OCI-LY3 (cell line): ENCODE measurements around the gene MAPT.

Source experiments
- H2AFZ ChIP-seq: fragments of 200-600, 300-600 bp; shearing (Covaris generic); 2 replicates; pipeline ENCODE4 v1.6.0; 2014; ENCODE audit warnings: antibody characterized with exemption, low read depth, low read length
- H3K27ac ChIP-seq: fragments of 200-600, 300-600 bp; sonication (generic); 2 replicates; pipeline ENCODE4 v1.5.1; 2014; ENCODE audit warnings: mild to moderate bottlenecking, low read length, moderate library complexity, mixed read lengths
- H3K27me3 ChIP-seq: fragments of 200-600, 300-600 bp; sonication (generic); 2 replicates; pipeline ENCODE4 v1.6.1; 2014; ENCODE audit warnings: low read depth, low read length, mixed read lengths
- H3K36me3 ChIP-seq: fragments of 200-600, 300-600 bp; sonication (generic); replicated peaks from 2 replicates; pipeline ENCODE3; 2014; ENCODE audit warnings: low read depth, low read length, mixed read lengths
- H3K4me1 ChIP-seq: fragments of 300-600, 200-600 bp; sonication (generic); 2 replicates; pipeline ENCODE4 v1.6.1; 2014; ENCODE audit warnings: low read length, mixed read lengths
- H3K4me2 ChIP-seq: fragments of 200-600, 300-600 bp; sonication (generic); 2 replicates; pipeline ENCODE4 v1.6.1; 2014; ENCODE audit warnings: low read length, mixed read lengths
- H3K4me3 ChIP-seq: fragments of 300-600, 200-600 bp; sonication (generic); 2 replicates; pipeline ENCODE4 v1.5.1; 2014; ENCODE audit warnings: antibody characterized with exemption, mild to moderate bottlenecking, low read length, moderate library complexity
- H3K79me2 ChIP-seq: fragments of 300-600, 200-600 bp; shearing (Covaris generic); 2 replicates; pipeline ENCODE4 v1.6.1; 2014; ENCODE audit warnings: mild to moderate bottlenecking, low read length, mixed read lengths
- H3K9ac ChIP-seq: fragments of 300-600, 200-600 bp; shearing (Covaris generic); 2 replicates; pipeline ENCODE4 v1.6.0; 2014; ENCODE audit warnings: mild to moderate bottlenecking, low read length, moderate library complexity
- H3K9me3 ChIP-seq: fragments of 200-600, 300-600 bp; shearing (Covaris generic); 2 replicates; pipeline ENCODE4 v1.6.1; 2014; ENCODE audit warnings: low read length, mixed read lengths; ENCODE audit not compliant: insufficient read depth
- H4K20me1 ChIP-seq: fragments of 200-600, 300-600 bp; sonication (generic); 2 replicates; pipeline ENCODE4 v1.6.1; 2016; ENCODE audit warnings: low read length, mixed read lengths; ENCODE audit not compliant: insufficient read depth
- EZH2phosphoT487 ChIP-seq: fragments of 200-600 bp; shearing (Covaris generic); IDR thresholded peaks from 2 replicates; pipeline ENCODE4 v1.6.1; 2018; ENCODE audit warnings: antibody characterized with exemption, mixed run types, low read depth
- TF ChIP-seq, protein P1 (sequence below): fragments of 200-600, 300-600 bp; sonication (generic); IDR thresholded peaks from 2 replicates; pipeline ENCODE4 v1.5.1; 2014; ENCODE audit warnings: antibody characterized with exemption, low read length, low read depth

MAPT gene

GRCh38 chr17:46024590-46024989 is 130.2 kb downstream of the MAPT start:
- no peaks in the 10 kb centered on the region for H3K27me3 ChIP-seq
- peaks cover 5% of the 10 kb centered on the region; the same call in 1 of the 2 replicates for H4K20me1 ChIP-seq
- H3K4me3 ChIP-seq, result no peak overlapping the region
- peaks cover 6% of the 10 kb centered on the region for H3K36me3 ChIP-seq
- no peak overlapping the region for H2AFZ ChIP-seq
- H3K9me3 ChIP-seq, result no peaks in the 10 kb centered on the region
- H3K4me1 ChIP-seq, result peaks cover 4% of the 10 kb centered on the region; the same call in 1 of the 2 replicates
- no peak overlapping the region for H3K9ac ChIP-seq
- H3K79me2 ChIP-seq, result no peaks in the 10 kb centered on the region
- no peak for TF ChIP-seq EZH2phosphoT487
- TF ChIP-seq, protein P1, sequence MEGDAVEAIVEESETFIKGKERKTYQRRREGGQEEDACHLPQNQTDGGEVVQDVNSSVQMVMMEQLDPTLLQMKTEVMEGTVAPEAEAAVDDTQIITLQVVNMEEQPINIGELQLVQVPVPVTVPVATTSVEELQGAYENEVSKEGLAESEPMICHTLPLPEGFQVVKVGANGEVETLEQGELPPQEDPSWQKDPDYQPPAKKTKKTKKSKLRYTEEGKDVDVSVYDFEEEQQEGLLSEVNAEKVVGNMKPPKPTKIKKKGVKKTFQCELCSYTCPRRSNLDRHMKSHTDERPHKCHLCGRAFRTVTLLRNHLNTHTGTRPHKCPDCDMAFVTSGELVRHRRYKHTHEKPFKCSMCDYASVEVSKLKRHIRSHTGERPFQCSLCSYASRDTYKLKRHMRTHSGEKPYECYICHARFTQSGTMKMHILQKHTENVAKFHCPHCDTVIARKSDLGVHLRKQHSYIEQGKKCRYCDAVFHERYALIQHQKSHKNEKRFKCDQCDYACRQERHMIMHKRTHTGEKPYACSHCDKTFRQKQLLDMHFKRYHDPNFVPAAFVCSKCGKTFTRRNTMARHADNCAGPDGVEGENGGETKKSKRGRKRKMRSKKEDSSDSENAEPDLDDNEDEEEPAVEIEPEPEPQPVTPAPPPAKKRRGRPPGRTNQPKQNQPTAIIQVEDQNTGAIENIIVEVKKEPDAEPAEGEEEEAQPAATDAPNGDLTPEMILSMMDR, result no peak
- H3K27ac ChIP-seq, result no peak overlapping the region
- no peak overlapping the region for H3K4me2 ChIP-seq

DNA sequence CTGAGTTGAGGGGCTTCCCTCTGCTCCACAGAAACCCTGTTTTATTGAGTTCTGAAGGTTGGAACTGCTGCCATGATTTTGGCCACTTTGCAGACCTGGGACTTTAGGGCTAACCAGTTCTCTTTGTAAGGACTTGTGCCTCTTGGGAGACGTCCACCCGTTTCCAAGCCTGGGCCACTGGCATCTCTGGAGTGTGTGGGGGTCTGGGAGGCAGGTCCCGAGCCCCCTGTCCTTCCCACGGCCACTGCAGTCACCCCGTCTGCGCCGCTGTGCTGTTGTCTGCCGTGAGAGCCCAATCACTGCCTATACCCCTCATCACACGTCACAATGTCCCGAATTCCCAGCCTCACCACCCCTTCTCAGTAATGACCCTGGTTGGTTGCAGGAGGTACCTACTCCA is 130.7 kb downstream of the MAPT start:
- H3K36me3 ChIP-seq, result peaks cover 6% of the 10 kb centered on the region
- peaks cover 5% of the 10 kb centered on the region; the same call in 1 of the 2 replicates for H4K20me1 ChIP-seq

DNA sequence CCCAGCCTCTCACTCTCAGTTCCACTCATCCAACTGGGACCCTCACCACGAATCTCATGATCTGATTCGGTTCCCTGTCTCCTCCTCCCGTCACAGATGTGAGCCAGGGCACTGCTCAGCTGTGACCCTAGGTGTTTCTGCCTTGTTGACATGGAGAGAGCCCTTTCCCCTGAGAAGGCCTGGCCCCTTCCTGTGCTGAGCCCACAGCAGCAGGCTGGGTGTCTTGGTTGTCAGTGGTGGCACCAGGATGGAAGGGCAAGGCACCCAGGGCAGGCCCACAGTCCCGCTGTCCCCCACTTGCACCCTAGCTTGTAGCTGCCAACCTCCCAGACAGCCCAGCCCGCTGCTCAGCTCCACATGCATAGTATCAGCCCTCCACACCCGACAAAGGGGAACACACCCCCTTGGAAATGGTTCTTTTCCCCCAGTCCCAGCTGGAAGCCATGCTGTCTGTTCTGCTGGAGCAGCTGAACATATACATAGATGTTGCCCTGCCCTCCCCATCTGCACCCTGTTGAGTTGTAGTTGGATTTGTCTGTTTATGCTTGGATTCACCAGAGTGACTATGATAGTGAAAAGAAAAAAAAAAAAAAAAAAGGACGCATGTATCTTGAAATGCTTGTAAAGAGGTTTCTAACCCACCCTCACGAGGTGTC is 131.3 kb downstream of the MAPT start:
- Histone ChIP-seq H3K27me3 (no peaks in the 10 kb centered on the region), H3K9me3 (no peaks in the 10 kb centered on the region), H3K27ac (no peak overlapping the region), H4K20me1 (peaks cover 5% of the 10 kb centered on the region; the same call in 1 of the 2 replicates), H3K4me2 (no peak overlapping the region), H3K36me3 (peaks cover 10% of the 10 kb centered on the region), H3K4me3 (no peak overlapping the region), H2AFZ (no peak overlapping the region), H3K4me1 (no peaks in the 10 kb centered on the region), H3K79me2 (no peaks in the 10 kb centered on the region), H3K9ac (no peak overlapping the region)
- no peak for TF ChIP-seq EZH2phosphoT487
- TF ChIP-seq, protein P1, result no peak

More for the DNA sequence above, 130.7 kb downstream of the MAPT start:
- H3K27ac ChIP-seq, result no peak overlapping the region
- H3K9me3 ChIP-seq, result no peaks in the 10 kb centered on the region
- peaks cover 3% of the 10 kb centered on the region; the same call in 1 of the 2 replicates for H3K4me1 ChIP-seq
- no peak overlapping the region for H3K4me3 ChIP-seq
- H2AFZ ChIP-seq, result no peak overlapping the region
- TF ChIP-seq EZH2phosphoT487, result no peak
- TF ChIP-seq, protein P1, result no peak
- H3K27me3 ChIP-seq, result no peaks in the 10 kb centered on the region
- H3K9ac ChIP-seq, result no peak overlapping the region
- no peak overlapping the region for H3K4me2 ChIP-seq
- no peaks in the 10 kb centered on the region for H3K79me2 ChIP-seq

DNA sequence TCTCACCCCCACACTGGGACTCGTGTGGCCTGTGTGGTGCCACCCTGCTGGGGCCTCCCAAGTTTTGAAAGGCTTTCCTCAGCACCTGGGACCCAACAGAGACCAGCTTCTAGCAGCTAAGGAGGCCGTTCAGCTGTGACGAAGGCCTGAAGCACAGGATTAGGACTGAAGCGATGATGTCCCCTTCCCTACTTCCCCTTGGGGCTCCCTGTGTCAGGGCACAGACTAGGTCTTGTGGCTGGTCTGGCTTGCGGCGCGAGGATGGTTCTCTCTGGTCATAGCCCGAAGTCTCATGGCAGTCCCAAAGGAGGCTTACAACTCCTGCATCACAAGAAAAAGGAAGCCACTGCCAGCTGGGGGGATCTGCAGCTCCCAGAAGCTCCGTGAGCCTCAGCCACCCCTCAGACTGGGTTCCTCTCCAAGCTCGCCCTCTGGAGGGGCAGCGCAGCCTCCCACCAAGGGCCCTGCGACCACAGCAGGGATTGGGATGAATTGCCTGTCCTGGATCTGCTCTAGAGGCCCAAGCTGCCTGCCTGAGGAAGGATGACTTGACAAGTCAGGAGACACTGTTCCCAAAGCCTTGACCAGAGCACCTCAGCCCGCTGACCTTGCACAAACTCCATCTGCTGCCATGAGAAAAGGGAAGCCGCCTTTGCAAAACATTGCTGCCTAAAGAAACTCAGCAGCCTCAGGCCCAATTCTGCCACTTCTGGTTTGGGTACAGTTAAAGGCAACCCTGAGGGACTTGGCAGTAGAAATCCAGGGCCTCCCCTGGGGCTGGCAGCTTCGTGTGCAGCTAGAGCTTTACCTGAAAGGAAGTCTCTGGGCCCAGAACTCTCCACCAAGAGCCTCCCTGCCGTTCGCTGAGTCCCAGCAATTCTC is 132.1 kb downstream of the MAPT start:
- Histone ChIP-seq H3K4me1 (no peaks in the 10 kb centered on the region), H3K4me2 (no peak overlapping the region), H4K20me1 (peaks cover 5% of the 10 kb centered on the region; the same call in 1 of the 2 replicates), H3K27ac (no peak overlapping the region), H3K9ac (no peak overlapping the region), H3K79me2 (no peaks in the 10 kb centered on the region), H3K4me3 (no peak overlapping the region), H3K36me3 (peaks cover 18% of the 10 kb centered on the region), H3K9me3 (no peaks in the 10 kb centered on the region), H2AFZ (no peak overlapping the region), H3K27me3 (no peaks in the 10 kb centered on the region)
- TF ChIP-seq, protein P1, result no peak
- no peak for TF ChIP-seq EZH2phosphoT487
